Sigmoid colon (tissue), 7 donors: Measurements from ENCODE around the gene TEN1. TPM values are rescaled to one million over a fixed set of nuclear protein-coding genes. Genes with fewer than 3 reads are reported as not detected.

Experiments
- DNase-seq: peaks from one replicate; pipeline ENCODE4 v3.0.0-alpha.2; 2019
- H3K27ac ChIP-seq, 4 donors: fragments of 200-600 bp; sonication (generic); one replicate each; pipeline ENCODE4 v1.5.1; 2016 to 2019; ENCODE audit warnings: mild to moderate bottlenecking in 1 of 4
- H3K27me3 ChIP-seq, 3 donors: fragments of 200-600 bp; sonication (generic); one replicate each; pipeline ENCODE4 v1.5.1; 2019; ENCODE audit warnings: mild to moderate bottlenecking in 1 of 3
- H3K36me3 ChIP-seq, 4 donors: fragments of 200-600 bp; sonication (generic); one replicate each; pipeline ENCODE4 v1.5.1; 2016 to 2019
- H3K4me1 ChIP-seq, 4 donors: fragments of 200-600 bp; sonication (generic); one replicate each; pipeline ENCODE4 v1.5.1; 2017 to 2019
- H3K4me3 ChIP-seq, 4 donors: fragments of 200-600 bp; sonication (generic); one replicate each; pipeline ENCODE4 v1.5.1; 2017 to 2019; ENCODE audit warnings: mild to moderate bottlenecking in 2 of 4, moderate library complexity in 1 of 4
- H3K9me3 ChIP-seq, 4 donors: fragments of 200-600 bp in 3 of 4; sonication (generic) in 3 of 4; one replicate each; pipeline versions ENCODE4 v1.5.1 to v1.6.1; 2013 to 2019
- CTCF ChIP-seq, 4 experiments: fragments of 450-650 bp in 3 of 4; fragments of 200-600 bp in 1 of 4; IDR thresholded peaks; one replicate each; pipeline ENCODE4 v1.5.1; 2016 to 2019; ENCODE audit warnings: antibody characterized with exemption in 4 of 4, mild to moderate bottlenecking in 3 of 4, moderate library complexity in 2 of 4
- EP300 ChIP-seq, 4 donors: sonication (generic); formaldehyde crosslinking; IDR thresholded peaks; one replicate each; pipeline ENCODE4 v1.6.1; 2017; ENCODE audit warnings: antibody characterized with exemption in 4 of 4
- POLR2A ChIP-seq, 2 donors: fragments of 450-650 bp; IDR thresholded peaks; one replicate each; pipeline ENCODE4 v1.6.1; 2016; ENCODE audit warnings: antibody characterized with exemption in 2 of 2, mild to moderate bottlenecking in 2 of 2, moderate library complexity in 2 of 2
- POLR2AphosphoS5 ChIP-seq, 4 donors: sonication (generic); formaldehyde crosslinking; IDR thresholded peaks; one replicate each; pipeline ENCODE4 v1.6.1; 2017; ENCODE audit warnings: antibody characterized with exemption in 4 of 4
- WGBS, 2 donors: extraction: QIAGEN DNeasy Blood & Tissue Kit; methylation state at CpG; one replicate each; pipeline ENCODE4 v1.1.7; 2013; 5-methylcytosine and 5-hydroxymethylcytosine counted together
- intact Hi-C: fragments of 100-400 bp; cut with DNase I; formaldehyde crosslinking; loops from one replicate; pipeline ENCODE4 v1.15.1; 2023
- polyA plus RNA-seq, 3 donors: library from polyadenylated mRNA; stranded (reverse); fragments of 200-250 nt; gene quantifications; one replicate each; pipeline ENCODE4 v1.2.3, GENCODE V29; 2013
- total RNA-seq, 4 donors: library from RNA; depleted of rRNA; stranded (reverse); fragments of >200 nt; gene quantifications; one replicate each; pipeline ENCODE4 v1.1.0, GENCODE V29; 2016
- donor health status: healthy with polysubstance abuse.
- donor health status: Bipolar disorder and iron deficiency.
- donor health status: healthy.

The TEN1 gene
- total and polyA plus RNA-seq, 7 donors = 5.3 to 78.8 (median 14.8) TPM

- peaks cover 0 to 11% (median 10%) of the 10 kb centered on the region in 4 donors for H3K4me1 ChIP-seq
These were observed 33.8 kb upstream of the TEN1 start for GRCh38 chr17:75945211-75945610.

GRCh38 chr17:75950421-75950820 is 28.6 kb upstream of the TEN1 start:
- 92 to 93% methylated on average over 6 of the region's 6 CpGs for WGBS, 2 donors
- intact Hi-C loops = no loop called here
- H3K27ac ChIP-seq = no peak overlapping the region
- DNase-seq = no peak
- H3K27me3 ChIP-seq = no peaks in the 10 kb centered on the region
- no peak for TF ChIP-seq CTCF (IDR thresholded peaks at IDR 0.05)
- TF ChIP-seq POLR2A (IDR thresholded peaks at IDR 0.05) = no peak
- TF ChIP-seq EP300 (IDR thresholded peaks at IDR 0.05) = no peak
- no peak for TF ChIP-seq POLR2AphosphoS5 (IDR thresholded peaks at IDR 0.05)
- H3K4me1 ChIP-seq = no peaks in the 10 kb centered on the region
- peaks cover 53 to 98% (median 73%) of the 10 kb centered on the region in 4 donors for H3K36me3 ChIP-seq
- no peak overlapping the region for H3K4me3 ChIP-seq
- no peaks in the 10 kb centered on the region for H3K9me3 ChIP-seq

More at GRCh38 chr17:75945211-75945610, 33.8 kb upstream of the TEN1 start:
- intact Hi-C loops = no loop called here
- TF ChIP-seq POLR2AphosphoS5 (IDR thresholded peaks at IDR 0.05) (no peak), CTCF (IDR thresholded peaks at IDR 0.05) (no peak), POLR2A (IDR thresholded peaks at IDR 0.05) (no peak), EP300 (IDR thresholded peaks at IDR 0.05) (no peak)
- Histone ChIP-seq H3K36me3 (peaks cover 29 to 58% (median 36%) of the 10 kb centered on the region in 4 donors), H3K9me3 (no peaks in the 10 kb centered on the region), H3K27me3 (no peaks in the 10 kb centered on the region), H3K27ac (no peak overlapping the region), H3K4me3 (no peak overlapping the region)
- no peak for DNase-seq
- WGBS, 2 donors = 64 to 78% methylated on average over 2 of the region's 2 CpGs

GRCh38 chr17:75950855-75951554 is 28.0 kb upstream of the TEN1 start:
- Histone ChIP-seq H3K9me3 (no peaks in the 10 kb centered on the region), H3K27ac (no peak overlapping the region), H3K36me3 (peaks cover 59 to 100% (median 77%) of the 10 kb centered on the region in 4 donors), H3K4me1 (no peaks in the 10 kb centered on the region), H3K4me3 (no peak overlapping the region), H3K27me3 (no peaks in the 10 kb centered on the region)
- TF ChIP-seq CTCF (IDR thresholded peaks at IDR 0.05) (no peak), POLR2AphosphoS5 (IDR thresholded peaks at IDR 0.05) (no peak), POLR2A (IDR thresholded peaks at IDR 0.05) (no peak), EP300 (IDR thresholded peaks at IDR 0.05) (no peak)
- 78 to 89% methylated on average over 8 of the region's 8 CpGs for WGBS, 2 donors
- intact Hi-C loops = no loop called here
- no peak for DNase-seq

- DNase-seq = no peak
- H3K9me3 ChIP-seq = no peaks in the 10 kb centered on the region
- no peaks in the 10 kb centered on the region for H3K4me1 ChIP-seq
- no peak overlapping the region for H3K4me3 ChIP-seq
- H3K27ac ChIP-seq = no peak overlapping the region
- no peaks in the 10 kb centered on the region for H3K27me3 ChIP-seq
- WGBS, 2 donors = 46 to 80% methylated on average over 8 of the region's 8 CpGs
- intact Hi-C loops = no loop called here
- TF ChIP-seq CTCF (IDR thresholded peaks at IDR 0.05) = no peak
- H3K36me3 ChIP-seq = peaks cover 13 to 34% (median 21%) of the 10 kb centered on the region in 4 donors
These were observed 19.8 kb upstream of the TEN1 start for GRCh38 chr17:75959051-75959838.
